Measurements from ENCODE around the gene DTL.

DTL gene

DNA sequence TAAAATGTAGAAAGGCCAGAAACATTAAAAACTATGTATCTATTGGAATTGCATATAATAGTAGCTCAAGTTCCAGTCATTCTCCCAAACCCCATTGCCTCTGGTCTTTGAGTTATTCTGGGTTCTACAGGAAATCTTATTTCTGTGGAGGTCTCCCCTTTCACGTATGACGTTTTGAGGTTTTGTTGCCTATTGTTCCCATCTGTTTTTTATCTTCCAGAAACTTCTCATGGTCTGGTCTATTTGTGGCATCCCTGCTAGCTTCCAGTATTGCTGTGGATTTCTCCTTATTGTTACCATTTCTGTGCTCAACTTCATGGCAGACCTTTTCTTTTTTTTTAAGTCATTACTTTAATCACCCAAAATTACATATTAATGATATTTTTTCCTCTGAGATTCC lies 43.3 kb downstream of the DTL start:
- no peak overlapping the region for H3K4me3 ChIP-seq (ENCODE audit: low read length)
- DNase-seq (ENCODE audit: low read depth, low spot score), result no peak

DNA sequence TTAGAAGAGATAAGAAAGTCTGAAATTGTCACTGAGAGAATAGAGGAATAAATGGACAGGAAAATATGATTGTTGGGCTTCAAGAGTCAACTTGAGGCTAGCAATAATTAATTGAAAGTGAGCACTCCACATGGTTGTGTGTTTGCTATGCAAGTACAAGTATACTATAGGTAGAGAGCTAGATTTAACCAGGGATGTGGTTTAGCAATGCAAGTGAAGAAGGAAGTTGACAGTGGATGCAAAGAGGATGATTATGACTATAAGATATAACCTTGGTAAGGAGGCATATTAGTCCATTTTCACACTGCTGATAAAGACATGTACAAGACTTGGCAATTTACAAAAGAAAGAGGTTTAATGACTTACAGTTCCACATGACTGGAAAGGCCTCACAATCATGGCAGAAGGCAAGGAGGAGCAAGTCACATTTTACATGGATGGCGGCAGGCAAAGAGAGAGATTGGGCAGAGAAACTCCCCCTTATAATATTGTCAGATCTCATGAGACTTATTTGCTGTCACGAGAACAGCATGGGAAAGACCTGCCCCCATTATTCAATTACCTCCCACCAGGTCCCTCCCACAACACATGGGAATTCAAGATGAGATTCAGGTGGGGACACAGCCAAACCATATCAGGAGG lies 47.3 kb downstream of the DTL start:
- peak; percentile 7 for DNase-seq (ENCODE audit: low read depth, low spot score)
- H3K4me3 ChIP-seq (ENCODE audit: low read length), result no peak overlapping the region

DNA sequence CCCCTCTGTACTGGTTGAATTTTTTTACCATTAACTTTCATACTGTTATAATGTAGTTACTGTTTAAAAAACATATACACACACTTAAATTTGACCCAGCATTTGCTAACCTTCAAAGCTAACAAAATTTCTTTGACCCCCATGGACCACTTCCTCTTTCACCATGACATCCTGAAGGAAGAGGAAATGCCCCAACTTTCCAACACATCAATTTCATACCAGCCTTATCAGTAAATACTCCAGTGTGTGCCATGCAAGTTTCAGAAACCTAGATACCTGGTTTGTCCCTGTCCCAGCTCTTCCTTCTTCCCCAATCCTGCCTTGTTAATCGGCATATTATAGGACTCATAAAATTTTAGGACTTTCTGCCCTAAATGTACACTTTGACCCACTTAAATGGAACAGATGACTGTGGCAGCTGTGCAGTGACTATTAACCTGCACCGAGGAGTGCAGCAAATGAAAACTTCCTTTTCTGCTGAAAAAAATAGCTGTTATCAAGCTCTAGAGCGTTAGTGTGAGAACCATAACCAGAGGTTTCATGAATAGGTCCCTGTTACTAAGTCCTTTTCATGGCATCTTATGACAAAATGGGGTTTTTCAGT lies 54.1 kb downstream of the DTL start:
- no peak overlapping the region for H3K4me3 ChIP-seq (ENCODE audit: low read length)
- DNase-seq (ENCODE audit: low read depth, low spot score), result no peak

DNA sequence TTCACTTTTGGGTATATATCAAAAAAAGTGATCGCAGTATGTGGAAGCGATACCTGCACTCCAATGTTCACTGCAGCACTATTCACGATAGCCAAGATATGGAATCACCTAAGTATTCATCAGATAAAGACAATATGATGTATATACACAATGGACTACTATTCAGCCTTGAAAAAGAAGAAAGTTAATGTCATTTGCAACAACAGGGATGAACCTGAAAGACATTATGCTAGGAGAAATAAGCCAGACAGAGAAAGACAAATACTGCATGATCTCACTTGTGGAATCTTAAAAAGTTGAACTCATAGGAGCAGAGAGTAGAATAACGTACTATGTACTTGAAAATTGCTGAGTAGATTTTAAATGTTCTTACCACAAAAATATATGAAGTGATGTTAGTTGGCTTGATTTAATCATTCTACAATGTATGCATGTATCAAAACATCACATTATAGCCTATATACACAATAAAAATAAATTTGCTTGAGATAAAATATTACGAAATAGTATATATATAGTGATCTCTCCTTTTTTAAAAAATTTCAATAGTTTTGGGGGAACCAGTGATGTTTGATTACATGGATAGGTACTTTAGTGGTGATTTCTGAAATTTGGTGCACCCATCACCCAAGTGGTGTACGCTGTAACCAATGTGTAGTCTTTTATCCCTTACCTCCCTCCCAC lies 56.0 kb downstream of the DTL start:
- DNase-seq (ENCODE audit: low read depth, low spot score), result no peak

DNA sequence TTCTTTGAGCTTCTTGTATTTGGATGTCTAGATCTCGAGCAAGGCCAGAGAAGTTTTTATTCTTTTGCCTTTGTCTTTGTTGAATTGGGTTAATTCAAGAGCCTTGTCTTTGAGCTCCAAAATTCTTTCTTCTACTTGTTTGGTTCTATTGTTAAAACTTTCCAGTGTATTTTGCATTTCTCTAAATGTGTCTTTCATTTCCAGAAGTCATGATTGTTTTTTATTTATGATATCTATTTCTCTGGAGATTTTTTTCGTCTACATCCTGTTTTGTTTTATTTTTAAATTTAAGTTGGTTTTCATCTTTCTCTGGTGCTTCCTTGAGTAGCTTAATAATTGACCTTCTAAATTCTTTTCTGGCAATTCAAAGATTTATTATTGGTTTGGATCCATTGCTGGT lies 61.8 kb downstream of the DTL start:
- no peak for DNase-seq (ENCODE audit: low read depth, low spot score)
- no peak overlapping the region for H3K4me3 ChIP-seq (ENCODE audit: low read length)

More for the DNA sequence above, 56.0 kb downstream of the DTL start:
- no peak overlapping the region for H3K4me3 ChIP-seq (ENCODE audit: low read length)

DNA sequence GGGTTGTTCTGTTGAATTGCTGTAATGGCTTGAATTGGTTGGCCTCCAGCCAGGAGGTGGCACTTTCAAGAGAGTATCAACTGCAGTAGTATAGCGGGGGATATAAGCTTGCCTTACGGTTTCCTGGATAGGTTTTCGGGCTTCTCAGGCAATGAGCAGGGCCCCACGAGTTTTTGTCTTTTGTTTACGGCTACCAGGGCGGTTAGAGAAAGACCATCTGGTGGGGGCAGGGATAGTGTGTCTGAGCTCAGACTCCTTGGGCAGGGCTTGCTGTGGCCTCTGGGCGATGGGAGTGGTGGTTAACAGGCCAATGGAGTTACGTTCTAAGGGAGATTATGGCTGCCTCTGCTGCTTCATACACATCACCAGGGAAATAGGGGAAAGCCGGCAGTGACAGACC lies 62.8 kb downstream of the DTL start:
- DNase-seq (ENCODE audit: low read depth, low spot score), result no peak
- no peak overlapping the region for H3K4me3 ChIP-seq (ENCODE audit: low read length)

DNA sequence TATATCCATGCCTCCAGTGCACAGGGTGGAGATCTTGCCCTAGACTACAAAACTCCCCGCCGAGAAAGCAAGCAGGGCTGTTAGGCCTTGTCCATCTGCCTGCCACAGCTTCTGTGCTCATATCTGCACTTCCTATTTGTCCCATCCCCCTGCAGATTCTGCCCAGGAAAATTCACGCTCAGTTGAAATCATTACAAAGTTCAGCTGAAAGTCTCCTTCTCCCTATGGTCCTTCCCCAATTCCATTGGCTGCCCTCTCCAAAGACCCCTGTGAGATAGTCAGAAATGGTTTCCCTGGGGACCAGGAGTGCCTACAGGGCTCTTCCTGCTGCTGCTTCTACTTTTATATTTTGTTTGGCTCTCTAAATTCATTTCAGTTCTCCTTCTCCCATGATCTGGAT lies 63.2 kb downstream of the DTL start:
- no peak for DNase-seq (ENCODE audit: low read depth, low spot score)
- H3K4me3 ChIP-seq (ENCODE audit: low read length), result no peak overlapping the region

DNA sequence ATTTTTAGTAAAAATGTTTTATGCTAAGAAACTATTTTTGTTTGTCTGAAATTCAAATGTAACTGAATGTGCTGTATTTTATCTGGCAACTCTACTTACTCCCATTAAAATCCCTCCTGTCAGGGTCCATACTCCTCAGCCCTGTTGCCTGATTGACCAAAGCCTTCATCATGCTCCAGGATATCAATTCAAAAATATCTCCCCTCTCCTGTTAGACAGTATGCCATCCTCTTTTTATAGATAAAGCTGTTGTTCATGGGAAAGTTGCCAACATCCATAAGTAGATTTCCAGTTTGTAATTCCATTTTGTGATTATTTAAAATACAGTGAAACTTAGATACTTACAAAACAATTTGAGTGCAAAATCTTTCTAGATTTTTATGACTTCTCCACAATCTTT lies 65.7 kb downstream of the DTL start:
- H3K4me3 ChIP-seq (ENCODE audit: low read length), result no peak overlapping the region
- no peak for DNase-seq (ENCODE audit: low read depth, low spot score)

DNA sequence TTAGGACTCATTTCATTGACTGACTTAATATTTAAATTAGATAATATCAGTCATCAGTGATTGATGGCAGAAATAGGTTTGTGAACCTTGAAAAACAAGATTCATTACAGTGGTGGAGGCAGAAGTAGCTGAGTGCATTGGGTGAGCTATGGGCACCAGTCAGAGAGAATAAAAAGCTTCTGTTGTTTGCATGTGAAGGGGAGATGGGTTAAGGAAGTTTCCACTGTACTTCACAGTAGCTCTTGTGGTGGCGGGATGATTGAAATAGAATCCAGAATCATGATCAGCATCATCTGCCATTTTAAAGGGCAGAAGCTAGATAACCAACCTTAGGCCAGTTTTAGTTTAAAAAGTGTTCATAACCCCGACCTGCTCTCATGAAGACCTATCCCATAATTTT lies 66.2 kb downstream of the DTL start:
- no peak overlapping the region for H3K4me3 ChIP-seq (ENCODE audit: low read length)
- no peak for DNase-seq (ENCODE audit: low read depth, low spot score)

DNA sequence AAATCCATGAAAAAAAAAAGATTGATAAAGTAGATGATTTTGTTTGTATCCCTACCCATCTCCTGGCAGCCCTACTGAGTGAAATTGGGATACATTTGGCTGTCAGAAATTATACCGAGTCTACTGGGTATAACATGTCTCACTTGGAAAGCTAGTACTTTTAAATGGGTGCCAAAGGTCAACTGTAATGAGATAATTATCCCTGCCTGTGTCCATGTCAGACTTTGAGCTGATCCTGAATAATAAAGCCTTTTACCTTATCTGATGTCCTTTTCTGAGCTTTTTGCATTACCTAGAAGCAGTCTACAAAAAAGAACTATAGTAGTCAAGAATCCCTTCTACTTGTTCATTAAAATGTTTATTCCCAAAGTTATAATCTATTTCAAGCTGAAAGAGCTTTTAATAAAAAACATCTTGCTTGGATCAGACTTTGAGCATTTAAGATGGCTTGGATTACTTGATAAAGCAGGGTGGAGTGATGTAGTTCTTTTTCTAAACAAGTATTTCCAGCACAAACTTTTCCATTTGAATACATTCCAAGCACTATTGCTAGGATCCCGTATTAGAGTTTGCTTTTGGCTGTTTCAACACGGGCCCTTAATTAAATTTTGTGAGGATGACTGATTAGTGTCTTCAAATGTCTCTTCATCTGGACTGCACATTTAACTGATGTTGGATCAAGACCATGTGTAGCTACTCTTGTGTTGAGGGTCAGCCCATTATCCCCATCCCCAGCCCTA lies 69.2 kb downstream of the DTL start:
- DNase-seq (ENCODE audit: low read depth, low spot score), result no peak
- no peak overlapping the region for H3K4me3 ChIP-seq (ENCODE audit: low read length)

DNA sequence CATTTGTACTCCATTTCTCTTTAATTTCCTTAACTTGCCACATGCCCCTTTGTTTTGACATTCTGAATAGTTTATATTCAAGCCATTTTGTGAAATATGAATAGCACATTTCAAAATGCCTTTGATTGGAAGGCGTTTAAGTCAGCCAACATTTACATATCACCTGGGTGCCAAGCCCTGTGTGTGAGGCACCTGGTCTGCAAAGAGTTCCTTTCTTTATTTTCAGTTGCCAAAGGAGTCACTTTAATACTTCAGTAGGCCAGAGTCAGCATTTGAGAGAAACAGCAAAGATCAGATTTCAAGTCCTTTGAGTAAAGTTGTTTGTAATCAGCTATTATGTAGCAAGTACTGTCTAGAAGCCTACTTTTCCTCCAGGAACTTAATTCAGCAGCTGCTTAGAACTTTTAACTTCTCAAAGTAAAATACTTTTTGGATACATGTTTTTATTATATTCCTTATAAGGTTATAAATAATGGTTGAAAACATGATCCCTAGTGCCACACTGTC lies 70.8 kb downstream of the DTL start:
- DNase-seq (ENCODE audit: low read depth, low spot score), result no peak
- H3K4me3 ChIP-seq (ENCODE audit: low read length), result no peak overlapping the region

DNA sequence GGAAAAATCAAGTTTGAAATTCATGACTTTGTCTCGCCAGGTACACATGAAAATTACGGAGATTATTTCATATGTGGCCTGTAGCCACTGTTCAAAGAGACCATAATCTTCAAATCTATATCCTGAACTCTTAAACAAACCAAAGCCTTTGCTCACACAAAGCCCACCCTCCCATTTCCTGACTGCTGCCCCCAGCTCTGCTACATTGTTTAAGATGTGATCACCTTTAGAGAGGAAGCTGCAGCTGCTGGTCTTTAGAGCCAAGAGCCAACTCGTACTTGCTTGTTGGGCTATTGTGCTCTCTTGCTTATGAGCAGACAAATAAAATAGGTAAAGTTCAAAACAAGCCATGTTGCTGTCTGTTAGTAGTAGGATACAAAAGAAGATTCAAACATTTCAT lies 71.9 kb downstream of the DTL start:
- H3K4me3 ChIP-seq (ENCODE audit: low read length), result no peak overlapping the region
- DNase-seq (ENCODE audit: low read depth, low spot score), result peak; percentile 74

DNA sequence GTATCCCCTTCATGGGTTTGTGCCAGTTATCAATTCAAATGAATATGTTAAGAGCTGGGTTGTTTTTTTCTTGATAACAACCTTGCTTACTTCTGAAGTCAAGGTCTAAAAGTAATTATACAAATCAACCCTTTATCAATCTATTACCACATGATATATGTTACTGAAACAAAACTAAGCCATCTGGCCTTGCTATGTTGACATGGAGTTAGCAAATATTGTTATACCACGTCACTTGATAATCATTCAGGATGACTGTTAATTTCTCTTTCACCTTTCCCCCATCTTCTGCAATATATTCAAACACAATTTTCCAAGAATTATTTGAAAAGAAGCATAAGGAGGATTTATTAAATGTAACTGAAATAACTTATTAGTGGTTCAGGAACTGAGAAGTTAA lies 72.6 kb downstream of the DTL start:
- H3K4me3 ChIP-seq (ENCODE audit: low read length), result no peak overlapping the region
- no peak for DNase-seq (ENCODE audit: low read depth, low spot score)

DNA sequence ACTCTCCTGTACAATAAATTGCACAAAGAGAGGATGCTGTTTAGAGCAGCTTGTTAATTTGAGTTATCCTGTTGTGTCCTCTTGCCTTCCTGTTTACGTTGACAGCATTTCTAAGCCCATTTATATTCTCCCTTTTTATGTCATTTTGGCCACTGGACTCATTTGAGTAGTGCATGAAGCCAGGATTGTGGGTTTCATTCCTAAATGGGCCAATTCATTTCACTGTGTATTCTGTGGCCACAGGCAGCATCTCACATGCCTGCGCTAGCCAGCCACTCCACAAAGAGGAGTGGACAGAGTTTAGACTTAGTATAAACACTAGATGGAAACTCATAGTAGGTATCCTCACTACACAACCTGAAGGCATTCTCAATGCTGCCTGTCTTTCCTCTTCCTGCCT lies 73.4 kb downstream of the DTL start:
- H3K4me3 ChIP-seq (ENCODE audit: low read length), result no peak overlapping the region
- no peak for DNase-seq (ENCODE audit: low read depth, low spot score)

DNA sequence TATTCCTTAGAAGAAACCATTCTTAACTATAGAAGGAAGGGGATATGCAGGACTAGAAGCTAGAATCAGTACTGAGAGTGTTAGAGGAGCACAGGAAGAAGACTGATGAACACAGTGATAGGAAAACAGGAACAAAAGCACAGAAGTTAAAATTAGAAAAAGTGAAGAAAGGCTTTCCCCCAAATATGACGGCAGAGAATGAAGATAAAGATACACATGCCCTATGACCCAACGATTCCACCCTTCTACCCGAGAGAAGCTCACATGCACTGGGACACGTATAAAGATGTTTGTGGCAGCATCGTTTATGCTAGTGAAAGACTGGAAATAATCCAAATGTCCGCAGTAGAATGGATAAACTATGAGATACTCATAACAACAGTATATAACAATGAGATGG lies 74.2 kb downstream of the DTL start:
- no peak overlapping the region for H3K4me3 ChIP-seq (ENCODE audit: low read length)
- no peak for DNase-seq (ENCODE audit: low read depth, low spot score)

DNA sequence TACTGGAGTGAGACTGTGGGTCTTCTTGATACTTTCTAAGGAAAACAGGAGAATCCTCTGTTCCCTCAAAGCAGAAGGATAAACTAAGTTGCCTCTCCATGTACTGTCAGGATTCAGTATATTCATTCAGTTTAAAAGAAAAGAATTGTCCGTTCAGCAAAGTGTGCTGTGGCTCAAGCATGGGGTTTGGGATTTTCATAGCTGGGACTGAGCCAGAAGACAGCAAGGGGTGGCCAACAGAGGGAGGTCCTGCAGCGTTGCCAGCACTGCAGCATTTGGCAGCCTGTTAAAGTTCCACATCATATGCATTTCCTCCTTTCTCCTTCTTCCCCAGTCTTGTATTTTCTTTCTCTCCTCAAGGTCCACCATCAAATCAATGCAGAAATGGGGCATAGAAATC lies 75.1 kb downstream of the DTL start:
- H3K4me3 ChIP-seq (ENCODE audit: low read length), result no peak overlapping the region
- DNase-seq (ENCODE audit: low read depth, low spot score), result no peak

DNA sequence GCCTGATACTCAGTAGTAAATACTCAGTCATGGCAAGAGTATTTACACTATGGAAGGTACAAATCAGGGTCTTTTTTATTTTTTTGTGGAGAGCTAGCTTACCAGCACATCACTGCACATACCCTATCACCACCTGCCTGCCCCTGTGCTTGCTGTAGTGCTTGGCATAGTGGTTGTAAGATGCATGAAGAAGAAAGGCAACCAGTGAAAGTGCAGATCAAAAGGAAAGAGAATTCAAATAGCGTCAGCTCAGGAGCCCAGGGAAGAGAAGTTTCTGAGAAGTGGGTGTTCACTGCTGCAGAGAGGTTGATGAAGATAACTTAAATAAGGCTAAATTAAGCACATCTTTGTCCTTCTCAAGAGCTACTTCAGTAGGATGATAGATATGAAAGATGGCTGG lies 76.0 kb downstream of the DTL start:
- DNase-seq (ENCODE audit: low read depth, low spot score), result peak; percentile 12
- no peak overlapping the region for H3K4me3 ChIP-seq (ENCODE audit: low read length)

DNA sequence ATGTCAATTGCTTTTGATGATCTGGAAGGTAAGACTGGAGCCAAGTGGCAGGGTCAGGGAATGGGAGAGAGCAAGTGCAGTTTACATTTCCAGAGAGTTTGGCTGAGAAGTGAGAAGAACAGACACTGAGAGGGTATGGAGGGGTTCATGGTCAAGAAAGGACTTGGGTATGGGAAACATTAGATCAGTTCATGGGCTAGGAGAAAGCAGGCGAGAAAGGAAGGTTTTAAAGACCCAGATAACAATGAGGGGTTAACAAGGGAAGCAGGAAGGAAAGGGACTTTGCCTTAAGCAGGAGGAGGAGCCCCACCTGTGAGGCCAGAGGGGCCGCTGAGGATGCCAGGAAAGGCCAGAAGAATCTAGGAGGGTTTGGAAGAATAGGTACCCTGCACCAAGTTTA lies 78.2 kb downstream of the DTL start:
- no peak overlapping the region for H3K4me3 ChIP-seq (ENCODE audit: low read length)
- no peak for DNase-seq (ENCODE audit: low read depth, low spot score)

DNA sequence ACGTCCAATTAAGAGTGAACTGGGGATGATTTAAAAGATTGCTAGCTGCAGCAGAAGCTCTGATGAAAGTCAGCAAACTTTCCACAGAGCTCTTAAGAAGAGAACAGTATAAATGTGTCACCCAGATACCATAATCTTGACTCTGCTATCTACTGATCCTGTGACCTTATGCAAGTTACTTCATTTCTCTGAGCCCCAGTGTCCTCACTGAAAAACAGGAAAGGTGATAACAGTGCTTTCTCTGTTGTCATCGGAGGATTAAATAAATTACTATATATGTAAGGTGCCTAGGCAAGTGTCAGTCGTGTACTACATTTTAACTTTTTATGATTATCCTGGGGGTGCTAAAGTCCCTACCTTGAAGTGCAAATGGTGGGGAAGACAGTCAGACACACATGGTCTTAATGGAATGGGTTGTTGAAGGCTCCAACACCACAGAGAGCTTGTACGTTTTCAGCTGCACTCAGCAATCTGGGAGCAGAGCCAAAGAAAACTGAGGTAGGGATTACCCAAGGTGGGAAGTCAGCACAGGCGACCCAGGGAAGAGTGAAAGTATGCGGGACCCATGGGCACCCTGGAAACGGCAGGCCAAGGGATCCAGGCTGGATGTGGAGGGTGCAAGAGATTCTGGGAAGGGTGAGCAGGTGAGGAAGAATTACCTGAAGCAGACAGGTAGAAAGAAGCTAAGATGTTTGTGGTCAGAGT lies 82.8 kb downstream of the DTL start:
- no peak for DNase-seq (ENCODE audit: low read depth, low spot score)
- no peak overlapping the region for H3K4me3 ChIP-seq (ENCODE audit: low read length)
